HG03439 (cell line): ENCODE results near the gene CUL7.

ENCODE experiments used
- ATAC-seq: cut with Tn5 transposase; IDR thresholded peaks from one replicate; pipeline ENCODE4 v1.9.1; 2021; ENCODE audit warnings: mild to moderate bottlenecking, moderate library complexity; ENCODE audit not compliant: unreplicated experiment

The CUL7 gene

DNA sequence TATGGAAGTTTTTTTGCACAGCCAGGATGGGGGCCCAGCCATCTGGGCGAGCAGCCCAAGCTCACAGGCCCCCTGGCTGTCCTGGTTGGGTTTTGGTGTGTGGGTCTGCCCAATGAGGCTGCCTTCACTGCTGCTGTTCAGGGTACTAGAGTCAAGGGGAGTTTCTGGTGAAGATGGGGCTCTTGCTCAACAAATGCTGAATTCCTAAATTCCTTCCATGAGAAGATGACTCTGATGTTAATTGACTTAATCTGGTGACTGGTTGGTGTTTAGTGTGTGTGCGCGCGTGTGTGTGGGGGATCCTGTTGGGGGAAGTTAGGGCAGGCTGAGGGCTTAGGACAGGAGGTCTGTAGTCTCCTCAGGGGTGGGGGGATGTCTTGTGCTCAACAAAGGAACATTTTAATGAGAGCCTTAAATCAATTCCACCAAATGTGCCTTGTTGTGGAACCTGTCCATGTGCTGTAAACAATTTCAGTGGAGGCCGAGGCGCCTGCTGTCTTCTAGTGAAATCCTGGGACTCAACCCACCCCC lies 24.4 kb upstream of the CUL7 start:
- no peak for ATAC-seq

GRCh38 chr6:43077333-43077809 lies 23.7 kb upstream of the CUL7 start:
- no peak for ATAC-seq

GRCh38 chr6:43076464-43077332 lies 23.0 kb upstream of the CUL7 start:
- no peak for ATAC-seq

GRCh38 chr6:43075670-43076463 lies 22.2 kb upstream of the CUL7 start, which contains the start of gene PTK7:
Gene PTK7 (plus strand): TSS chr6:43076314. CDS start chr6:43076489, 175 bp downstream.
- no peak for ATAC-seq

- ATAC-seq = no peak
Measured at GRCh38 chr6:43074847-43075669, 21.4 kb upstream of the CUL7 start.

- no peak for ATAC-seq
Measured at GRCh38 chr6:43070028-43070632, 16.5 kb upstream of the CUL7 start.

DNA sequence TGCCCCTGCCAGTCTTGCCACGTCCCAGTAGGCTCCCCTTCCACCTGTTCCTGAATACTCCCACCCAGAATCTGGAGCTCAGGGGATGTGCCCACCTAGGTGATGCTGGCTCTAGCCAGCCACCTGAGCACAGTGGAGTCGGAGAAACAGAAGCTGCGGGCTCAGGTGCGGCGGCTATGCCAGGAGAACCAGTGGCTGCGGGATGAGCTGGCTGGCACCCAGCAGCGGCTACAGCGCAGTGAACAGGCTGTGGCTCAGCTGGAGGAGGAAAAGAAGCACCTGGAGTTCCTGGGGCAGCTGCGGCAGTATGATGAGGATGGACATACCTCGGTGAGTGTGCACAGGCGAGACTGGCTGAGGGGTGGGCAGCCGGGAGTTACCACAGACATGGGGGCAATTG lies 9.2 kb upstream of the CUL7 start:
- no peak for ATAC-seq

DNA sequence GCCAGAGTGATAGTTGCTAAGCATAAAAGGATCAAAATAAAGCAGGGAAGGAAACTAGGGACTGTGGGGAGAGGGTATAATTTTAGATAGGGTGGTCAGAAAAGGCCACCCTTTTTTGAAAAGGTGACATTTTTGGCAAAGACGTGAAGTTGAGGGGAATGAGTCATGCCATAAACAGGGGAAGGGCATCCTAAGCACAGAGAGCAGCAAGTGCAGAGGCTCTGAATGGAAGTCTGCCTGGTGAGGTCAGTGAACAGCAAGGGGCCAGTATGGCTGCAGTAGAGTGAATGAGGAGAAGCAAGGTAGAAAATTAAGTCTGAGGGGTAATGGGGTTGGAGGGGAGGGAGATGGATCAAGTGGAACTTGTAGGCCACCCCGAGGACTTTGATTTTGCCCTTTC lies 8.2 kb upstream of the CUL7 start:
- ATAC-seq = no peak

DNA sequence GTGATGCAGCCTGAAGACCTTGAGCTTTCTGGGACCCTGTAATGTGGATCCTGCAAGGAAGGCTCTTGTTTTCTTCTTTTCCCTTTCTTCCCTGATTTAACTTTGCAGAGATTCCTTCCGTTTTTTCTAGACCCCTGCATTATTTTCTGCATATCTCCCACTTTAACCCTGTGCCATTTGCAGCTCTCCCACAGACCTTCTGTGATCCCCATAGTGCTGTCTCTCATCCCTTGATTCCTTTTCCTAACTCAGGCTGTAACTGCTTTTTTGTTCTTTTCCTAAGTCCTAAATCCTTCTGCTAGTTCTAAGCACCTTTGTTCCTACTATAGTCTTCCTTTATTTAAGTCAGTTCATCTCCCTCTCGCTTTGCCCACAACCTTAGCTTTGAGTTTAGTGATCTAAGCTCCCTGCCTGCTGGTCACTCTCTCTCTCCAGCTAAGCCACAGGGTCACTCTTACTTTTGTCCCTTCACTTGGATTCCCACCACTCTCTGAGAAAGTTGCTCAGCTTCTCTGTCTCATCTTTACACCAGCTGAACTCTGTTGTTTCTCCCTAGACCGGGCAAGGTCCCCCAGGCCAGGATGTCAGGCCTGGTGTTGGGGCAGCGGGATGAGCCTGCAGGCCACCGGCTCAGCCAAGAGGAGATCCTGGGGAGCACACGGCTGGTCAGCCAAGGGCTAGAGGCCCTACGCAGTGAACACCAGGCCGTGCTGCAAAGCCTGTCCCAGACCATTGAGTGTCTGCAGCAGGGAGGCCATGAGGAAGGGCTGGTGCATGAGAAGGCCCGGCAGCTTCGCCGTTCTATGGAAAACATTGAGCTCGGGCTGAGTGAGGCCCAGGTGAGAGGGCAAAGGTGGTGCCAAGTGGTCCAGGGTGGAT lies 7.3 kb upstream of the CUL7 start:
- no peak for ATAC-seq

GRCh38 chr6:43060034-43060754 lies 6.5 kb upstream of the CUL7 start:
- no peak for ATAC-seq

GRCh38 chr6:43059168-43060033 lies 5.8 kb upstream of the CUL7 start, which contains the start of the genes KLC4 and MRPL2:
Gene KLC4 (plus strand): TSS chr6:43059631. CDS start chr6:43061336, 1,705 bp downstream.
Gene MRPL2 (minus strand): TSS chr6:43059434. CDS start chr6:43059381, 53 bp downstream.
- ATAC-seq = peak; percentile 90

DNA sequence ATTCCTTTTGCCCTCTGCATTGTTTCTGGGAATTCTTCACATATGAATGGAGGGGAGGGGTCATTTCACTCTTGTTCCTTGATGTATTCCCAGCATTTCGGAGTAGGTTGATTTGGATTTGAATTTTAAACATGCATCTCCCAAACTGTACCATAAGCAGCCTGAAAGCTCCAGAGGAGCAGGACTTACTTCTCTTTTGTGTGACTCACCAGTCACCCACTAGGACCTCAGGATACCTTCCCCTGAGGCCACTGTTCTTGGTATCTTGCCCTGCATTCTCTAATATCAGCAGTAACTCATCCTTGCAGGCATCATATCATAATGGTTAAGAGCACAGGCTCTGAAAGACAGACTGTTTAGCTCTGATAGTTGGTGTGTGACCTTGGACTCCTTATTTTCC lies 4.9 kb upstream of the CUL7 start:
- ATAC-seq = no peak

GRCh38 chr6:43055966-43056365 lies 2.3 kb upstream of the CUL7 start:
- ATAC-seq = no peak

GRCh38 chr6:43054206-43054943 lies 724 bp upstream of the CUL7 start:
- ATAC-seq = no peak

DNA sequence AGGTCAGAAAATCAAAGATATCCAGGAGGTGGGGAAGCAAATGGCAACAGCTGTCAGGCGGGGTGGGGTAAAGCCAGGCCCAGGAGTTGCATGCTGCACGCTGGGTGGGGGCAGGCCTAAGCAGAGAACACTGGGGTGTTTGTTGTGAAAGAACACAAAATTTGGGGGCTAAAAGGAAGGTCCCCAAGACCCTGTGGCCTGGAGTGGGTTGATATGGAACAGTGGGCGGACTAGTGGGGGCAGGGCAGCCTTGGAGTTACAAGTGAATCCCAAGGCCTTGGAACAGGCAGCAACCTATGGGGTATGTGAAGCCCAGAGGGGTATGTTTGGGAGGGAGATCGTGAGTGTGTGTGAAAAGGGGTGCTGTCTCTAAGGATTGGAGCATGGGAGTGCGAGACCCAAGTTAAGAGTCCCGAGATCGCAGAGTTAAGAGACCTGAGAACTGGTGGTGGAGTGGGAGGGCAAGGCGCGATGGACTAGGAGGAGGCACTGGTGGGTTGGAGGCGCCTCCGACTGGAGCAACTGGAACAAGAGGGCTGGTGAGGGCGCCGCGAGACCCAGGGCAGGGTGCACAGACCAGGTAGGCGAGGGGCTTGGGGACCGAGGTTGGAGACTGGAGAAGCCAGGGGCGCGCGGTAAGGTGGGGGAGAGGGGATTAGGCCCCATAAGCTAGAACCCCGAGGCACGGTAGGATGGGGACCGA lies 658 bp downstream of the CUL7 start:
- ATAC-seq = peak; percentile 4

- no peak for ATAC-seq
Measured at GRCh38 chr6:43052225-43052841, 1.3 kb downstream of the CUL7 start.
